Epithelial cell of umbilical artery (primary cell): ENCODE measurements around the gene TIMD4. TPM values are rescaled to one million over a fixed set of nuclear protein-coding genes. Genes with fewer than 3 reads are reported as not detected.

Experiments used
- total RNA-seq: library from RNA; depleted of rRNA; stranded (reverse); fragments of >200 nt; gene quantifications from 2 replicates; pipeline ENCODE4 v1.2.3, GENCODE V29; 2014

TIMD4 gene
- not detected in 2 replicates for total RNA-seq

GRCh38 chr5:156963125-156963524, at the start of gene TIMD4:
Gene TIMD4 (minus strand): TSS chr5:156963226. CDS start chr5:156963198, 28 bp downstream.

Other genes starting within 250 kb of the TIMD4 start
- under 0.01 TPM in 1 of 2 replicates, not detected in the other for gene PPP1R2B, start 112.9 kb downstream of the TIMD4 start, total RNA-seq
- not detected in 2 replicates for gene HAVCR1, start 95.9 kb upstream of the TIMD4 start, total RNA-seq
- 0.15 TPM in 1 of 2 replicates, not detected in the other for gene HAVCR2, start 145.8 kb upstream of the TIMD4 start, total RNA-seq
- gene MED7, start 179.6 kb upstream of the TIMD4 start, total RNA-seq = 7.5 and 8.2 TPM in 2 replicates
- not detected in 2 replicates for gene GARIN3, start 203.0 kb upstream of the TIMD4 start, total RNA-seq
- not detected in 2 replicates for gene ITK, start 217.6 kb upstream of the TIMD4 start, total RNA-seq